Pancreas (tissue), 10 donors: ENCODE results near the gene TMEM108. TPM values are rescaled to one million over a fixed set of nuclear protein-coding genes. Genes with fewer than 3 reads are reported as not detected.

Experiments used
- ATAC-seq, 4 donors: fragments of 200-7000 bp; cut with Tn5 transposase; one replicate each; pipeline versions ENCODE4 v1.8.0 to v1.9.1; 2020; ENCODE audit warnings: mild to moderate bottlenecking in 4 of 4, moderate library complexity in 4 of 4
- DNase-seq, 6 donors: peaks; one replicate each; pipeline ENCODE4 v3.0.0-alpha.2; 2020
- FAIRE-seq: peaks from 2 replicates; lab custom pipeline; 2012; peaks lifted over from hg19 to GRCh38; lab: Jason Lieb, UNC
- H3K27ac ChIP-seq, 4 donors: fragments of 200-600 bp; sonication (generic); 1 replicate in 3 of 4; 2 replicates in 1 of 4; pipeline versions ENCODE4 v1.5.0 to v1.8.0; 2020
- H3K27me3 ChIP-seq, 4 donors: fragments of 200-600 bp; one replicate each; pipeline ENCODE4 v1.8.0; 2021
- H3K36me3 ChIP-seq, 3 donors: fragments of 200-600 bp; sonication (generic) in 1 of 3; one replicate each; pipeline versions ENCODE4 v1.5.0 to v1.8.0; 2020 to 2021
- H3K4me1 ChIP-seq, 3 donors: fragments of 200-600 bp; one replicate each; pipeline ENCODE4 v1.8.0; 2021
- H3K4me3 ChIP-seq, 4 donors: fragments of 200-600 bp; sonication (generic) in 2 of 4; one replicate each; pipeline versions ENCODE4 v1.5.0 to v1.8.0; 2020 to 2021
- H3K9me3 ChIP-seq, 4 donors: fragments of 200-600 bp; one replicate each; pipeline ENCODE4 v1.8.0; 2021
- CTCF ChIP-seq, 4 donors: fragments of 200-600 bp; sonication (generic) in 3 of 4; IDR thresholded peaks; one replicate each; pipeline versions ENCODE4 v1.5.0 to v1.8.0; 2021; ENCODE audit warnings: antibody characterized with exemption in 4 of 4
- WGBS, 2 donors: extraction: QIAGEN DNeasy Blood & Tissue Kit; methylation state at CpG; one replicate each; pipeline ENCODE4 v1.1.7; 2013; 5-methylcytosine and 5-hydroxymethylcytosine counted together
- intact Hi-C, 3 donors: fragments of 100-400 bp; cut with DNase I; formaldehyde crosslinking; loops; one replicate each; pipeline versions ENCODE4 v1.11.1 to v1.14.2; 2022
- polyA plus RNA-seq, 2 donors: library from polyadenylated mRNA; stranded (reverse); fragments of 200-250 nt; gene quantifications; one replicate each; pipeline ENCODE4 v1.2.3, GENCODE V29; 2013
- total RNA-seq, 6 donors: library from RNA; stranded (reverse); fragmentation: NEBNext Ultra II Directional in 4 of 6; extraction: Animal tissue kit (Norgen Biotek cat#: 25700) in 4 of 6; gene quantifications; one replicate each; pipeline versions ENCODE4 v1.2.1 to v1.2.4, GENCODE V29; 2021 to 2023
- donor health status: healthy with polysubstance abuse.
- donor health status: DM: no; HTN: no; CAD: no; lungs with moderate emphysema.
- donor health status: DM: no; HTN: no; CAD: no.
- donor health status: control.
- donor health status: control.
- donor health status: Bipolar disorder and iron deficiency.
- donor health status: DM: yes; HTN: yes; CAD: no.
- donor health status: DM: no; HTN: no; CAD: no.
- donor health status: DM: no; HTN: no; CAD: no.
- donor health status: DM: yes; HTN: yes; CAD: no.

Gene TMEM108
- total and polyA plus RNA-seq, 8 donors, result 0.23 to 2.1 (median 0.52) TPM

- no peak for TF ChIP-seq CTCF (IDR thresholded peaks at IDR 0.05)
- FAIRE-seq (no peak), ATAC-seq (no peak), DNase-seq (no peak)
- Histone ChIP-seq H3K27ac (no peak overlapping the region), H3K27me3 (no peaks in the 10 kb centered on the region), H3K9me3 (no peaks in the 10 kb centered on the region), H3K4me3 (no peak overlapping the region), H3K4me1 (no peaks in the 10 kb centered on the region), H3K36me3 (no peaks in the 10 kb centered on the region)
- intact Hi-C loops, result no loop called here
Observed at GRCh38 chr3:133103706-133104105, 65.5 kb downstream of the TMEM108 start.

- no peak for TF ChIP-seq CTCF (IDR thresholded peaks at IDR 0.05)
- Histone ChIP-seq H3K36me3 (no peaks in the 10 kb centered on the region), H3K27ac (no peak overlapping the region), H3K4me3 (no peak overlapping the region), H3K9me3 (no peaks in the 10 kb centered on the region), H3K4me1 (no peaks in the 10 kb centered on the region), H3K27me3 (no peaks in the 10 kb centered on the region)
- intact Hi-C loops, result no loop called here
- no peak for DNase-seq
- WGBS, 2 donors, result 77 to 82% methylated on average over 1 of the region's 1 CpG
- no peak for FAIRE-seq
- ATAC-seq, result no peak
Observed at GRCh38 chr3:133106169-133106568, 68.0 kb downstream of the TMEM108 start.

GRCh38 chr3:133112666-133113065 is 74.5 kb downstream of the TMEM108 start:
- ATAC-seq, result no peak
- WGBS, 2 donors, result 74 to 93% methylated on average over 2 of the region's 2 CpGs
- TF ChIP-seq CTCF (IDR thresholded peaks at IDR 0.05), result no peak
- H3K27me3 ChIP-seq, result no peaks in the 10 kb centered on the region
- intact Hi-C loops, result no loop called here
- no peaks in the 10 kb centered on the region for H3K9me3 ChIP-seq
- no peak overlapping the region for H3K4me3 ChIP-seq
- no peak for DNase-seq
- no peak for FAIRE-seq
- H3K4me1 ChIP-seq, result no peaks in the 10 kb centered on the region
- H3K27ac ChIP-seq, result no peak overlapping the region
- H3K36me3 ChIP-seq, result no peaks in the 10 kb centered on the region

GRCh38 chr3:133113526-133113925 is 75.3 kb downstream of the TMEM108 start:
- intact Hi-C loops, result no loop called here
- no peaks in the 10 kb centered on the region for H3K9me3 ChIP-seq
- H3K4me3 ChIP-seq, result no peak overlapping the region
- no peak for DNase-seq
- no peak for FAIRE-seq
- no peaks in the 10 kb centered on the region for H3K27me3 ChIP-seq
- H3K27ac ChIP-seq, result no peak overlapping the region
- TF ChIP-seq CTCF (IDR thresholded peaks at IDR 0.05), result no peak
- whole genome bisulfite sequencing, 2 donors, result 68 to 71% methylated on average over 3 of the region's 3 CpGs
- ATAC-seq, result no peak
- H3K4me1 ChIP-seq, result no peaks in the 10 kb centered on the region
- no peaks in the 10 kb centered on the region for H3K36me3 ChIP-seq

GRCh38 chr3:133113927-133114597 is 75.9 kb downstream of the TMEM108 start:
- Histone ChIP-seq H3K9me3 (no peaks in the 10 kb centered on the region), H3K27ac (no peak overlapping the region), H3K36me3 (no peaks in the 10 kb centered on the region), H3K4me3 (no peak overlapping the region), H3K4me1 (no peaks in the 10 kb centered on the region), H3K27me3 (no peaks in the 10 kb centered on the region)
- intact Hi-C loops, result no loop called here
- no peak for TF ChIP-seq CTCF (IDR thresholded peaks at IDR 0.05)
- DNase-seq (no peak), ATAC-seq (no peak), FAIRE-seq (no peak)
- WGBS, 2 donors, result 82 to 86% methylated on average over 3 of the region's 3 CpGs
